GM21526 (cell line): ENCODE results near the gene CAPN8.

Experiments used
- ATAC-seq: cut with Tn5 transposase; IDR thresholded peaks from one replicate; pipeline ENCODE4 v1.9.1; 2021; ENCODE audit warnings: moderate library complexity; ENCODE audit not compliant: unreplicated experiment, low FRiP score

CAPN8 gene

GRCh38 chr1:223620297-223620897 lies 45.1 kb downstream of the CAPN8 start:
- ATAC-seq: no peak

DNA sequence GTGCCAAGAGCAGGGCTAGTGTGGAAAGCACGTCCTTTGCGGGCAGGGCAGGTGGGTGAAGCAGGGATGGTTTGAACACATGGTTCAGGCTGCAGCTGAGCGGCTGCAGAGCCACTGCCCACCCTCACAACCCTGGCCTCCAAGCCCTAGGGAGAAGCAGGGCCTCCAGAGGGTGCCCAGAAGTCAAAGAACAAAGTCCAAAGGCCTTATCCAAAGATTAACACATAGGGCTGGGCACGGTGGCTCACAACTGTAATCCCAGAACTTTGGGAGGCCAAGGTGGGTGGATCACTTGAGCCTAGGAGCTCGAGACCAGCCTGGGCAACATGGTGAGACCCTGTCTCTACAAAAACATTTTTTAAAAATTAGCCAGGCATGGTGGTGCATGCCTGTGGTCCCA lies 46.8 kb downstream of the CAPN8 start:
- no peak for ATAC-seq

DNA sequence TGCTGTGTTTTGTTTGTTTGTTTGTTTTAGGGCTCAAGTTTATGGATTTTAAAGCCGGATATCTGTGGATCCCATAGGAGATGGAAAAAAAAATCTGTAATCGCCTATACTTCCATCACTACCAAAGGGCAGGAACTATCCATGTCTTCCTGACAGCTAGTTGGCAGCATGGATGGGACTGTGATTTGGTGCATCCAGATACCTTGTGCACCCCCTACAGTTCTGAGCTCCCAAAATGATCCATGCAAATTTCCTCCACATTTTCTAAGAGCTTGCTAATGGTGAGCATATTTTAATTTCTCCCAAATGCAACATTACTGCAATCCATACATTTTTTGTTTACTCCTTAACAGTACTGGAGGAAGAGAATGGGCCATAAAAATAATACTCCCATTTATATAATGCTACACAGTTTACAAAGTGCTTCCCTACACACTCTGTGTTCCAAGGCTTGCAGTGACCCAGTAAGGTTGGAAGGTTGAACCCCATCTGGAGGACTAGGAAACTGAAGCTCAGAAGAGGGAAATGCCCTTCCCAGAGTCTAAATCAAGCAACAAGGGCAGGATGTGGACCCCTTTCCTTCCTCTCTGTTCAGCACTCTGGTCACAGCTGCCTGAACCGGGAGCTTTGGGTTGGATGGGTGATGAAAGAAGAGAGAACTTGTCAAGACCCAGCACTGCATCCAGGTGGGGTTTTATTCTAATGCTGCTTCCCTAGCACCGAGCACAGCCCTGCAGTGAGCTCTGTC lies 48.0 kb downstream of the CAPN8 start:
- no peak for ATAC-seq

GRCh38 chr1:223616586-223616985 lies 48.9 kb downstream of the CAPN8 start:
- no peak for ATAC-seq

GRCh38 chr1:223611936-223612335 lies 53.6 kb downstream of the CAPN8 start:
- no peak for ATAC-seq

DNA sequence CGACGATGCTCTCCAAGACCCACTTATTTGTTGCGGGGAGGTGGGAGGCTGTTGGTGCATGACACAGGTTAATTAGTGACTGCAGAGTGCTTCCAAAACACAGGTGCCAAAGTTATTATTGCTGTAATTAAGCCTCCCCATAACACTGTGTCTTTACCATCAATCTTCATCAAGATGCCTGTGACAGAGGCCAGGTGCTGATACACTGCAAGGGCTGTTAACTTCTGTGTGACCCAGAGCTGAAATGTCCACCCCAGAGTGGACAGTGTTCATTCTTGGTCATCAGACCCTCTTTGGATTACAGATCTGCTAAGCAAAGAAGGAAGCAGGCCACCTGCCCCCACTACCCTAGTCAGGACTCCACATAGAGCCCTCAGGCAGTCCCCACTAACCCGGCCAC lies 55.5 kb downstream of the CAPN8 start:
- no peak for ATAC-seq

DNA sequence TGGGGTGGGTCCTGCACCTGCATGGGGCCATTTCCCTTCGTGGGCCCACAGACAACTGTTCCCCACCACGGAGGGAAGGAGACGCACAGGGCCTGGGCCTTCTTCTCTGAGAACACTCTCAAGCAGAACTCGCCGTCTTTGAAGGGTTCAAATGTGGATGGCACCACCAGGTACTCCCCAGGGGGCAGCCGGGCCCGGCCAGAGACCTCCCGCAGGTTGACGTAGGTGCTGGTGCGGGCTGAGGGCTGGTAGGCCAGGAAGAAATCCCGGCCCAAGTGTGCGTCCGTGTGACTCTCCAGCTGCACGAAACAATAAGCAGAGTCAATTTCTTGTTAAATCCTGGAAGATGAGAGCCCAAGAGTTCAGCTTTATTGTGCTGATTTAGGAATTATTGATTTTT lies 56.4 kb downstream of the CAPN8 start:
- ATAC-seq: no peak

GRCh38 chr1:223558512-223558911 lies 107.0 kb downstream of the CAPN8 start:
- ATAC-seq: no peak

GRCh38 chr1:223557130-223557475 lies 108.4 kb downstream of the CAPN8 start:
- no peak for ATAC-seq

DNA sequence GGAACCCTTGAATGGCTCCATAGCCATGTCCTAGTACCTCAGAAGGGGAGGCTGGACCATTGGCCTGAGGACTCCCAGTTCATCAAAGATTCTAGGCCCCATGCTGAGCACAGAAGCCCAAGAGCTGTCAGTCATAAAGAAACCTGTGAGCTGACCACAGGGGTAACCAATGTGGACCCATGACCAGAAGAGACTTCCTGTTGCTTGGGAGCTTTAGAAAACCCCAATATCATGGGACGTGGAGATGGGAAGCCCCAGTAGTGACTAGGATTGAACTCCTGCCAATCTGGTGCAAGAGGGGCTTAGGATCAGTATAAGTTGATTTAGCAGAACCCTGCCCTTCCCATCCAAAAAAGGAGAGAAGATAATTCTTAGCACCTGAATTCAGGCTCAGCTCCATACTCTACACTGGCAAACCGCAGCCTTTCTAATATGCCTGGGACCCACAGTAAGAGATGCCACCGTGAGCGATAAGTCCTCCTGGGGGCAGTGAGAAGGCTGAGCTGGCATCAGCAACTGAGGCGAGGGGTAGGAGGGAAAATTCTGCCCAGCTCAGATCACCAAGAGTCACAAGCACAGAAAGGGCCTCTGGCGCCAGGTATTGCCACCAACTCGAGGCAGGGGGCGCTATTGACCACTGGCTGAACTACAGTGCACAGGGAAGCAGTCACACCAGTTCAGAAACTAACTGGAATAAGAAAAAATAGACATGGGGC lies 108.9 kb downstream of the CAPN8 start:
- peak; percentile 75 for ATAC-seq

DNA sequence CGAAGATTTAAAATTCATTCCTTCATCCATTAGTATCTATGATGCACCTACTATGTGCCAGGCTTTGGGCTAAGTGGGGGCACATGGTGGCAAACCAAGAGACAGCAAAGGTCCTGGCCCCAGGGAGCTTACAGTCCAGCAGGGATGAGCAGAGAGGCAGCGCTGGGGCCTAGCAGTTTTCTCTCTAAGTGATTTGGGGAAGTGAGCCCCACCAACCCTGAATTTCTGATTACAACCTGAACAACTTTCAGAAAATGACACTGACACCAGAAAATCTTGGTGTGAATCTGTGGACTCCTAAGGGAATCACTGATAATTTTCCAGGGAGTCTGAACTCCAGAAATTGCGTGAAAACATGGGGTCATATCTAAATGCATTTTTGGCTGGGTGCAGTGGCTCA lies 111.5 kb downstream of the CAPN8 start:
- no peak for ATAC-seq

DNA sequence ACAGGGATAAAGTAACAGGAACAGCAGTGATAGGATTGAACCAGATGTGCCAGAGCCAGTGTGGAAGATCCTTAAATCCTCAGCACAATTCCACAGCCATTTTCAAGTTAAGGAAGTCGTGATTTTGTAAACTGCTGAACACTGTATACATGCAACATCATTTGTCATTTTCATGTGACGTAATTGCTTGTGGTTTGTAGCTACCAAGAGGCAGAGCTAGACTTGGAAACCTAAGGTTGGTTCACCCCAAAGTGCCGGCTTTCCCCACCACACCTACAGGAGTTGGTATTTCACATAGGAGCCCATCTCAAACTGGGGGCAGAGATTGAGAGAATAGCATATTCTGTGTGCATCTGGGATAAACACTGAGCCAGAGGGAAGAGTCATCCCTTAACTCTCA lies 113.9 kb downstream of the CAPN8 start:
- ATAC-seq: no peak

DNA sequence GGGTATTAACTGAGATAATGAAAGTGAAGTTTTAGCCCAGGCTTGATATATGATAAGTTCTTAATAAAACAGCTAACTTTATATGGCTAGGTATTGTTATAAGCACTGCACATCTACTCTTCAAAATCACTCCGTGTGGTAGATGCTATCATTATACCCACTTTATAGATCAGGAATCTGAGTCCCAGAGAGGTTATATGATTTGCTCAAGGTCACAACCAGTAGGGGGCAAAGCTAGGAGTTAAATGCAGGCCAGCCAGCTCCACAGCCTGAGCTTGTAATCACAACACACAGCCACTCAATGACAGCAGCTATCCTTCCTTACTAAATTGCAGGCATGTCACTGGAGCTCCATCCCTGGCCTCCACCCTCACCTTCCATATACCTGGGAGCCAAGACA lies 115.8 kb downstream of the CAPN8 start:
- ATAC-seq: no peak

GRCh38 chr1:223547316-223548114 lies 118.0 kb downstream of the CAPN8 start:
- ATAC-seq: no peak

- ATAC-seq: no peak
Measured at GRCh38 chr1:223545343-223545742, 120.2 kb downstream of the CAPN8 start.

- no peak for ATAC-seq
Measured at GRCh38 chr1:223543560-223543959, 121.9 kb downstream of the CAPN8 start.

DNA sequence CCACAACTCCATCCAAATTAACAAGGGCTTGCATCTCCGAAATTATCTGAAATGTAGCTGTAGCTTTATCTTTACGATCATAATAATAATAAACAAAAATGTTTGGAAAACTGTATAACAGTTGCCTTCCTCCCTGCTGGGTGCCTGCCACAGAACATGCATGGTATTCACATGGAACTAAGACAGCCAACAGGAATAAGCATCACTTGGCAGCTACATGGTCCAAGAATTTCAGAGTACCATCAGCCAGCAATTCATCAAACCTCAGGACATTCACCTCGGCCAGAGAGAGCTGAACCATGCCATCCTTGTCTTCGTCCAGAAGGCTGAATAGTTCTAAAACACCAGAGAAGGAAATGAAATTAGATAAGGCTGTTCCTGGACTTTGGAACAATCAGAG lies 122.7 kb downstream of the CAPN8 start:
- ATAC-seq: no peak

GRCh38 chr1:223540485-223541106 lies 124.9 kb downstream of the CAPN8 start:
- no peak for ATAC-seq

GRCh38 chr1:223539750-223540149 lies 125.8 kb downstream of the CAPN8 start:
- no peak for ATAC-seq

DNA sequence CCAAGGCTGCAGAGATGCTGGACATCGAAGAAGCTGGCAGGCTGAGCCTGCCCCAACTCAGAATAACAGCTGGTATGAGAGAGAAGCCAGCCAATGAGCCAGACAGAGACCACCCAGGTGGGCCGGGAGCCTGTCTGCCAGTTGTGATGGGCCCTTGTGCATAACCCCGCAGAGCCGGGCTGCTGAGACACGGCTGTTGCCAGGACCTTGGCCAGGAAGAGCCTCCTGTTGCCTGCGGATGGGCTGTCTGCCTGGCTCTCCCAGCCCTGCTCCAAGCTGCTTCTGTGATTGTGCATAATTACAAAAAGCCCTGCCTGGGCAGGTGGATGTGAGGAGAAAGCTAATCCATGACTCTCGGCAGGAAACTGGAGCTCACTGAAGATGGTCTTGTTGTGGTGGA lies 126.5 kb downstream of the CAPN8 start:
- ATAC-seq: no peak

DNA sequence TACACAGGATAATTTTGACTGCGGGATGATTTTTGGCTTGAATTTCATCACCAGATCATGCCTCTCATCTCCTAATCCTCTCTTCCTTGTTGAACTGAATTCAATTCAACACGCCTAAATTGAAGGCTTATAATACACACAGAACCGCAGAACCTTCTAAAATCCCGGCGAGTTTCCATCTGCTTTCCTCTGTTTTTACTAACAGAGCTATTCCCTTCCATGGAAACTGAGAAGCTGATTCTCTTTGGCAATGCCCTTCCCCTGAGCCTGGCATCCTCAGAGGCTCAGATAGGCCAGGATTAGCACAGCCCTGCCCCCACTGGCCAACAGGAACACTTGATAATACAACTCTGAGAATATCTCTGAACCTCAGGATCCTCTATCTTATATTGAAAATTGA lies 130.2 kb downstream of the CAPN8 start:
- no peak for ATAC-seq
